Sigmoid colon (tissue), 4 donors: Measurements from ENCODE around the gene RXRG.

ENCODE experiments used
- EP300 ChIP-seq, 4 donors: sonication (generic); formaldehyde crosslinking; IDR thresholded peaks; one replicate each; pipeline ENCODE4 v1.6.1; 2017; ENCODE audit warnings: antibody characterized with exemption in 4 of 4
- TF ChIP-seq, protein P1 (sequence below), 4 experiments: fragments of 450-650 bp in 3 of 4; fragments of 200-600 bp in 1 of 4; IDR thresholded peaks; one replicate each; pipeline ENCODE4 v1.5.1; 2016 to 2019; ENCODE audit warnings: antibody characterized with exemption in 4 of 4, mild to moderate bottlenecking in 3 of 4, moderate library complexity in 2 of 4

DNA sequence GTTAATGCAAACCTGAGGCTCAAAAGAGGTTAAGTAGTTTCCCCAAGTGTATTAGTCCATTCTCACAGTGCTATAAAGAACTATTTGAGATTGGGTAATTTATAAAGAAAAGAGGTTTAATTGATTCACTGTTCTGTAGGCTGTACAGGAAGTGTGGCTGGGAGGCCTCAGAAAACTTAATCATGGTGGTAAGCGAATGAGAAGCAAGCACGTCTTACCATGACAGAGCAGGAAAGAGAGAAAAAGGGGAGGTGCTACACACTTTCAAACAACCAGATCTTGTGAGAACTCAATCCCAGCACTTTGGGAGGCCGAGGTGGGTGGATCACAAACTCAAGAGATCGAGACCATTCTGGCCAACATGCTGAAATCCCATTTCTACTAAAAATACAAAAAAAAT is 38.5 kb upstream of the RXRG start:
- TF ChIP-seq, protein P1, sequence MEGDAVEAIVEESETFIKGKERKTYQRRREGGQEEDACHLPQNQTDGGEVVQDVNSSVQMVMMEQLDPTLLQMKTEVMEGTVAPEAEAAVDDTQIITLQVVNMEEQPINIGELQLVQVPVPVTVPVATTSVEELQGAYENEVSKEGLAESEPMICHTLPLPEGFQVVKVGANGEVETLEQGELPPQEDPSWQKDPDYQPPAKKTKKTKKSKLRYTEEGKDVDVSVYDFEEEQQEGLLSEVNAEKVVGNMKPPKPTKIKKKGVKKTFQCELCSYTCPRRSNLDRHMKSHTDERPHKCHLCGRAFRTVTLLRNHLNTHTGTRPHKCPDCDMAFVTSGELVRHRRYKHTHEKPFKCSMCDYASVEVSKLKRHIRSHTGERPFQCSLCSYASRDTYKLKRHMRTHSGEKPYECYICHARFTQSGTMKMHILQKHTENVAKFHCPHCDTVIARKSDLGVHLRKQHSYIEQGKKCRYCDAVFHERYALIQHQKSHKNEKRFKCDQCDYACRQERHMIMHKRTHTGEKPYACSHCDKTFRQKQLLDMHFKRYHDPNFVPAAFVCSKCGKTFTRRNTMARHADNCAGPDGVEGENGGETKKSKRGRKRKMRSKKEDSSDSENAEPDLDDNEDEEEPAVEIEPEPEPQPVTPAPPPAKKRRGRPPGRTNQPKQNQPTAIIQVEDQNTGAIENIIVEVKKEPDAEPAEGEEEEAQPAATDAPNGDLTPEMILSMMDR (IDR thresholded peaks at IDR 0.05), result no peak
- TF ChIP-seq EP300 (IDR thresholded peaks at IDR 0.05), result no peak
